NCI-H748 (cell line): Measurements from ENCODE around the gene AFG3L2.

Experiments
- DNase-seq: peaks from one replicate; lab custom pipeline; 2025; ENCODE audit not compliant: unreplicated experiment; lab: John Stamatoyannopoulos, UW

Gene AFG3L2

DNA sequence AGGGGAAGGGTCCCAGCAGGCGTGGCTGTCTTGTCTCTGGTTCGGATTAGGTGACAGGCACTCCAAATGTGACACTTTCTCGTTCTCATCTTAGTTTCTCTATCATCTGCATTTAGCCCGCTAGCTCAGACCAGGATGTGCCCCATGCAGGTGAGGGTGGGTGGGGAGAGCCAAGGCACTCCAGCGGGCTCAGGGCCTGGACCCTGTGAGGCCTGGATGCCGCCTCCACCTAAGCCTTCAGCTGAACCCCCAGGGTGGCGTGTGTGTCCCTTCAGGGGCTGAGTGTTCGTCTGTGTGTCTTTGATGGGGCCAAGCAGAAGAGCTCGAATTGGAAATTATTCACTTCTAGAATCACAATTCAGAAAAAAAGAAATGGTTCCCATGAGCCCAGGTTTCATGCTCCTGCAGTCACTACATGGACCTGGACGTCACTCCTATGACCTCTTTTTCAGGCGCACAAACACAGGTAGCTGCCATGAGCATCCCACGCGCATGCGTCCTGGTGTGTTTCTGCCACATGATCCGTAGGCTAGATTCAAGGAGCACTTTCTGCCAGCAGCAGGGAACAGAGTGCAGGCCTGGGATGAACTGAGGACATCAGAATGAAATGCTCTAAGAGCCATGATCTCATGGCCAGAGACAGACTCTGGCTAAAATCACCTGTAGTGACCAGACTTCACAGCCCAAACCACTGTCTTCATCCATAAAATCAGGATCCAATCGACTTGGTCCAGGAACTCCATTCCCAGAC, 97.1 kb downstream of the AFG3L2 start:
- DNase-seq, result no peak
